Epithelial cell of esophagus (primary cell): ENCODE data around the gene CGB7.
"Not testable (repeated sequence)": the region's sequence is repeated elsewhere in the genome, so short reads cannot be mapped to it uniquely, and the experiment has no call there.

Experiments used
- DNase-seq: peaks from one replicate; pipeline ENCODE4 v3.0.0; 2010; ENCODE audit warnings: low read depth
- H3K4me3 ChIP-seq: 2 replicates; pipeline ENCODE4 v1.5.1; 2011; ENCODE audit warnings: mild to moderate bottlenecking, low read length, control low read depth
- TF ChIP-seq, protein P1 (sequence below): IDR thresholded peaks from 2 replicates; pipeline ENCODE4 v1.5.1; 2011; ENCODE audit warnings: low read depth, mild to moderate bottlenecking, low read length, control low read depth, inconsistent platforms; ENCODE audit not compliant: insufficient read depth; ENCODE audit errors: missing control alignments

CGB7 gene

DNA sequence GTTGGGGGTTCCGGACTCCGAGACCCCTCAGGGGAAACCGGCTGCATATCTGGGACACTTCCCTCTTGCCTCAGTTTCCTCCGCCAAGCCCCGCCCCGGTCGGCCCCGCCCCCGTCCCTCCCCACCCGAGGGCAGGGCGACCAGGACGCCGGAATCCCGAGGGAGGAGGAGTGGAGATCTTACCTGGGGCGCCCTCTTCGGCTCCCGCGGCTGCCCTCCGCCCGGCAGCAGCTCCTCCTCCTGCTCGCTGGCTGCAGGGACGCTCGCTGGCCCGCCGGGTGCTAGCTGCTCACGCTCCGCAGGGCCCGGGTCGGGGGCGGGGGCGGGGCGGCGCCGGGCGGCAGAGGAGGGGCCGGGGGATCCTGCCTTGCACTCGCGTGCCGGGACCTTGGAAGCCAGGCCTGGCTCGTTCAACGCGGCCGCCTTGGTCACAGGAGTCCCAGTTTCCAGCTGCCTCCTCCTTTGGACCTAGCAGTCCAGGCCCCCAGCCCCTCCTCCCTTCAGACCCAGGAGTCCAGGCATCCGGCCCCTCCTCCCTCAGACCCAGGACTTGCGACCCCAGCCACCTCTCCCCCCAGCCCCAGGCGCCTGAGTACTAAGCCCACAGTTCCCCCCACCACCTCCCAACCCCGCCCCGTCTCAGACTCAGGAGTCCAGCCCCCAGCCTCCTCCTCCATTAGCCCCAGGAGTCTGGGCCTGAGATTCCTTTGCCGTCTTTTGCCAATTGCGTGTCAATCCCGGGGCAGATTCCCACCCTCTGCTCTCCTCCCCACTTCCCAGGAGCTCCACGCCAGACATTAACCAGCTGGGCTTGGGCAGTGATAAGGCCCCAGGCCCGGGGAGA lies 7.4 kb upstream of the CGB7 start, which contains the start of gene NTF4:
TSS of gene NTF4 (minus strand) at position 51 of the 844 bp plus-strand sequence. CDS start 2,821 bp downstream, outside the sequence.
- peak; percentile 69 for DNase-seq
- H3K4me3 ChIP-seq: peak within 1 kb of the TSS; percentile 73
- TF ChIP-seq, protein P1, sequence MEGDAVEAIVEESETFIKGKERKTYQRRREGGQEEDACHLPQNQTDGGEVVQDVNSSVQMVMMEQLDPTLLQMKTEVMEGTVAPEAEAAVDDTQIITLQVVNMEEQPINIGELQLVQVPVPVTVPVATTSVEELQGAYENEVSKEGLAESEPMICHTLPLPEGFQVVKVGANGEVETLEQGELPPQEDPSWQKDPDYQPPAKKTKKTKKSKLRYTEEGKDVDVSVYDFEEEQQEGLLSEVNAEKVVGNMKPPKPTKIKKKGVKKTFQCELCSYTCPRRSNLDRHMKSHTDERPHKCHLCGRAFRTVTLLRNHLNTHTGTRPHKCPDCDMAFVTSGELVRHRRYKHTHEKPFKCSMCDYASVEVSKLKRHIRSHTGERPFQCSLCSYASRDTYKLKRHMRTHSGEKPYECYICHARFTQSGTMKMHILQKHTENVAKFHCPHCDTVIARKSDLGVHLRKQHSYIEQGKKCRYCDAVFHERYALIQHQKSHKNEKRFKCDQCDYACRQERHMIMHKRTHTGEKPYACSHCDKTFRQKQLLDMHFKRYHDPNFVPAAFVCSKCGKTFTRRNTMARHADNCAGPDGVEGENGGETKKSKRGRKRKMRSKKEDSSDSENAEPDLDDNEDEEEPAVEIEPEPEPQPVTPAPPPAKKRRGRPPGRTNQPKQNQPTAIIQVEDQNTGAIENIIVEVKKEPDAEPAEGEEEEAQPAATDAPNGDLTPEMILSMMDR: no peak

DNA sequence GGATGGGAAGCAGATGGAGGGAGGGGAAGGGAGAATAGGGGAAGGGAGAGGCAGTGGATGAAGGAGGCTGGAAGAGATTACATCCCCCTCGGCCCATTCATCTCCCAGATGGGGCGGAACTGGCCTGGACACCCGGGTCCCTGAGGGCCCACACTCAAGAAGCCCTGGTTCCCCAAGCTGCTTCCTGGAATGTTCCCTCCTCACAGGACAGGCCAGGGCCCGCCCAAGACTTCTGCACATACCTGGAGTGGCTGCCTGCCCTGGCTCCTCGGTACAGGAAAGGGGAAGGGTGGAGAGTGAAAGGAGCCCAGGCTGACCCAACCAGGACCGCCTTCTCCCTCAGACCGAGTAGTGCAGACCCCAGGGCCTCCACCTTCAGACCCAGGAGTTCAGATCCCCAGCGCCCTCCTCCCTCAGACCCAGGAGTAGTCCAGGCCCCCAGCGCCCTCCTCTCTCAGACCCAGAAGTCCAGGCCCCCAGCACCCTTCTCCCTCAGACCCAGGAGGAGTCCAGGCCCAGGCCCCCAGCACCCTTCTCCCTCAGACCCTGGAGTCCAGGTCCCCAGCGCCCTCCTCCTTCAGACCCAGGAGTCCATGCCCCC lies 6.6 kb upstream of the CGB7 start:
- TF ChIP-seq, protein P1: no peak
- peak; percentile 87 for DNase-seq
- peak overlapping the region; percentile 73 for H3K4me3 ChIP-seq

DNA sequence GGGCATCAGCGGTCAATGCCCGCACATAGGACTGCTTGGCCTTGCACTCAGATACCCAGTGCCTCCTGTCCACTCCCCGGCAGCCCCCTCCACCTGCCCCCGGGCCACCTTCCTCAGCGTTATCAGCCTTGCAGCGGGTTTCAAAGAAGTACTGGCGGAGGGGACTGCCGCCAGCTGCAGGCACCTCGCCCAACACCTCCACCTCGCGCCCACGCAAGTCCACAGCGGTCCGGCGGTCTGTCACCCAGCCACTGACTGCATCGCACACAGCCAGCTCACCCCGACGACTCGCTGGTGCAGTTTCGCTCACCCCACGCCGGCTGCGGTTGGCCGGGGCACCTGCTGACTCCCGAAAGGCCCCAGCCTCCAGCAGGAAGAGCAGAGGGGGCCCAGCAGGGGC lies 3.9 kb upstream of the CGB7 start:
- DNase-seq: no peak
- TF ChIP-seq, protein P1: no peak

DNA sequence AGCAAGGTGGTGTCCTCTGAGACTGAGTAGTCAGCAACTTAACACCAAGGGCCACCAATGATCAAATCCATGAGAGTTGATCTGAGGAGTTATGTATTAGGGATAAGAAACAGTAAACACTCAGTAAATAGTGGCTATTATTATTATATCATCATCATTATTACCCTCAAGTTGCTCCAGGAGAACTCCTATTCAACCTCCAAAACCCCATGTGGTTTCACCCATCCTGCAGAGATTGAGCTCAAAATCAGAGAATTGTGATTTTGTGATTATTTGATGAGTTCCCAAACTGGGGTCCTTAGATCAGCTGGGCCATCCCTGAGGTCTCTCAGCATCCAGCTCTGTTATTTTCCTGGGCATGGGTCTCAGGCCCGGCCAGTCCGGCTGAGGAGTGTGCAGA lies 3.5 kb upstream of the CGB7 start:
- DNase-seq: no peak
- TF ChIP-seq, protein P1: no peak
- H3K4me3 ChIP-seq: no peak overlapping the region

More for the DNA sequence above, 3.9 kb upstream of the CGB7 start:
- no peak overlapping the region for H3K4me3 ChIP-seq

DNA sequence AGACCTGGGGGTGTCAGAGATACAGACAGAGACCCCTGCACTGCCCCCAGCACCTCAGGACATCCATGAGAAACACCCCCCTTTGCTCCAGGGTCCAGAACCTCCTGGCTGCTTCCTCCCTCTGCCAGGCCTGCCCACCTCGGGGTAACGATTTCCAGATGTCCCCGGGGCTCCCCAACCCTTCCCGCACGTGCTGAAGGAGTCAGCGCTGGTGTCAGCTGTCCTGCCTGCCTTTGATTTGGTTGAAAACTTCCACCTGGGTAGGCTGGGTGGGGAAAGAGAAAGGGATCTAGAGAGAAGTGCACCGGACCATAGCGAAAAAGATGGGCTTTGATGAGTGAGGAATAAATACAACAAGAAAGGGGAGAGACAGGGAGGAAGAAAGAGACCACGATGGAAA lies 1.5 kb upstream of the CGB7 start:
- no peak overlapping the region for H3K4me3 ChIP-seq
- DNase-seq: no peak
- TF ChIP-seq, protein P1: no peak

DNA sequence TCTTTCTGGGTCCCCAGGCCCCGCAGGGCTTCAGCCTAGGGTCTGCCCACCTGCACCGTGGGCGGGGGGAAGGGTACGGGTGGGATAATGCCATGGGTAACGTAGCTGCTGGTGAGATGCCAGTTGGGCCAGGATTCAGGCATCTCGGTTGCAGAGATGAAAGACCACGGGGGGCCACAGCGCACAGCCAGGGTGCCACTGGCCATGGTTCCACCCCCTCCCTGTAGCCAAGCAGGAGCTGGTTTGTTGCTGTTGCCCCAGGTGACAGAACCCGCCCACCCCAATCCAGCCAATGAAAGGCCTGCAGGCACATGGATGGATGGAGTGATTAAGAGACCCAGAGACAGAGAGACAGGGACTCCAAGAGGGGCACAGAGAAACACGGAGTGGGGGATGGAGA lies 1.0 kb upstream of the CGB7 start:
- TF ChIP-seq, protein P1: no peak
- H3K4me3 ChIP-seq: no peak overlapping the region
- peak; percentile 57 for DNase-seq

DNA sequence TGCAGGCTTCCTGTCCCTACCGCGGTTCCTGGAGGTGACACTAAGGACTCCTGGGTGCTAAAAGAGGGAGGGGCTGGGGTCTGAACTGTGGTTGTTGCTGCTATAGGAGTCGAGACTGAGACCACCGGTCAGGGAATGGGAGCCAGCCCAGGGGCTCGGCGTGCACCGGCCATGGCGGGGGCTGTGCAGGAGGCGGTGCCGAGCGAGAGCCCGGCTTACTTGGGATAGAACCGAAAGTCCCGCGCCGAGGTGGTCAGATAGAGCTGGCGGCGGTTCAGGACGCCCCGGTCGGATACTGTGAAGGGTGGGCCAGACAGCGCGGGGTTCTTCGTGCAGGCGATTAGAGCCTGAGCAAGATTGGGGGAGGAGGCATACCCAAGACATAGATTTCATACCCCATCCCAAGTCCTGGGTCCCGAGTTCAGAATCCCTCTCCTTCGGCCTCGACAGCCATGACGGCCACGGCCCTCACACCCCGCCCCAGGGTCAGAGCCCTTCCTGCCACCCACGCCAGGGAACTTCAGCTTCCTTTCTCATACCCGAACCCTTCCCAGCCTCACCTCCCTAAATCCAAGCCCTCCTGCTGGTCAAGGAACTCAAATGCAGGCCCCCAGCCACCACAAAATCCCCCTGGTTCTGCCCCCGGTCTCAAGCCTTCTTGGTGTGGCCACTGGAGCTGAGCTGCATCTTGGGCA lies 500 bp downstream of the CGB7 start:
- DNase-seq: not testable (repeated sequence)
- peak overlapping the region; percentile 62 for H3K4me3 ChIP-seq
